Glutamatergic neuron (in vitro differentiated cells): Measurements from ENCODE around the gene TLE1. TPM values are rescaled to one million over a fixed set of nuclear protein-coding genes. Genes with fewer than 3 reads are reported as not detected.

Experiments
- DNase-seq: peaks from one replicate; pipeline ENCODE4 v3.0.0; 2022
- H3K27ac Mint-ChIP-seq: one replicate; pipeline ENCODE4 v1.8.0; 2020; ENCODE audit warnings: mild to moderate bottlenecking, mixed read lengths, inconsistent platforms; ENCODE audit not compliant: unreplicated experiment
- H3K27me3 Mint-ChIP-seq: one replicate; pipeline ENCODE4 v1.8.0; 2020; ENCODE audit warnings: mild to moderate bottlenecking, moderate library complexity, mixed read lengths, inconsistent platforms; ENCODE audit not compliant: unreplicated experiment
- H3K36me3 Mint-ChIP-seq: one replicate; pipeline ENCODE4 v1.8.0; 2020; ENCODE audit warnings: mild to moderate bottlenecking, mixed read lengths, inconsistent platforms; ENCODE audit not compliant: unreplicated experiment
- H3K4me1 Mint-ChIP-seq: one replicate; pipeline ENCODE4 v1.8.0; 2020; ENCODE audit warnings: mild to moderate bottlenecking, low read depth, mixed read lengths, inconsistent platforms; ENCODE audit not compliant: unreplicated experiment
- H3K4me3 Mint-ChIP-seq: one replicate; pipeline ENCODE4 v1.8.0; 2020; ENCODE audit warnings: mild to moderate bottlenecking, mixed read lengths, inconsistent platforms; ENCODE audit not compliant: unreplicated experiment
- H3K9me3 Mint-ChIP-seq: one replicate; pipeline ENCODE4 v1.8.0; 2020; ENCODE audit warnings: mild to moderate bottlenecking, moderate library complexity, mixed read lengths, inconsistent platforms; ENCODE audit not compliant: unreplicated experiment
- CTCF ChIP-seq: fragments of 200-600 bp; sonication (generic); IDR thresholded peaks from one replicate; pipeline ENCODE4 v1.5.0; 2021; ENCODE audit not compliant: partially characterized antibody, unreplicated experiment
- total RNA-seq: library from RNA; stranded (reverse); fragmentation: NEBNext Ultra II Directional; extraction: Animal tissue kit (Norgen Biotek cat#: 25700); gene quantifications from one replicate; pipeline ENCODE4 v1.2.1, GENCODE V29; 2021; ENCODE audit not compliant: unreplicated experiment

The TLE1 gene
- total RNA-seq, 1 donor from 2014 or later: 345 TPM

- Mint-ChIP-seq H3K4me1 (peaks cover 62% of the 10 kb centered on the region), H3K4me3 (no peak overlapping the region), H3K36me3 (peaks cover 4% of the 10 kb centered on the region), H3K9me3 (peaks cover 11% of the 10 kb centered on the region), H3K27me3 (peaks cover 9% of the 10 kb centered on the region), H3K27ac (peak overlapping the region; percentile 62)
- no peak for TF ChIP-seq CTCF
- DNase-seq: no peak
These were observed 58.1 kb downstream of the TLE1 start for GRCh38 chr9:81631218-81631745.

GRCh38 chr9:81629440-81629839 is 59.9 kb downstream of the TLE1 start:
- Mint-ChIP-seq H3K36me3 (peaks cover 4% of the 10 kb centered on the region), H3K4me1 (peaks cover 60% of the 10 kb centered on the region), H3K4me3 (no peak overlapping the region), H3K27ac (no peak overlapping the region), H3K27me3 (peaks cover 11% of the 10 kb centered on the region), H3K9me3 (peaks cover 14% of the 10 kb centered on the region)
- TF ChIP-seq CTCF: no peak
- no peak for DNase-seq

GRCh38 chr9:81628897-81629296 is 60.5 kb downstream of the TLE1 start:
- H3K36me3 Mint-ChIP-seq: peaks cover 4% of the 10 kb centered on the region
- peaks cover 58% of the 10 kb centered on the region for H3K4me1 Mint-ChIP-seq
- peaks cover 13% of the 10 kb centered on the region for H3K9me3 Mint-ChIP-seq
- H3K4me3 Mint-ChIP-seq: no peak overlapping the region
- H3K27me3 Mint-ChIP-seq: peaks cover 11% of the 10 kb centered on the region
- no peak for TF ChIP-seq CTCF
- H3K27ac Mint-ChIP-seq: peak overlapping the region; percentile 42
- DNase-seq: no peak

GRCh38 chr9:81627481-81627880 is 61.9 kb downstream of the TLE1 start:
- H3K27me3 Mint-ChIP-seq: peaks cover 11% of the 10 kb centered on the region
- no peak for DNase-seq
- TF ChIP-seq CTCF: no peak
- peak overlapping the region; percentile 50 for H3K27ac Mint-ChIP-seq
- H3K4me3 Mint-ChIP-seq: no peak overlapping the region
- H3K36me3 Mint-ChIP-seq: peaks cover 4% of the 10 kb centered on the region
- peaks cover 61% of the 10 kb centered on the region for H3K4me1 Mint-ChIP-seq
- peaks cover 21% of the 10 kb centered on the region for H3K9me3 Mint-ChIP-seq

GRCh38 chr9:81626511-81626910 is 62.8 kb downstream of the TLE1 start:
- DNase-seq: no peak
- Mint-ChIP-seq H3K4me3 (peak overlapping the region; percentile 66), H3K4me1 (peaks cover 68% of the 10 kb centered on the region), H3K9me3 (peaks cover 22% of the 10 kb centered on the region), H3K27ac (peak overlapping the region; percentile 45), H3K36me3 (peaks cover 3% of the 10 kb centered on the region), H3K27me3 (peaks cover 8% of the 10 kb centered on the region)
- no peak for TF ChIP-seq CTCF
